H9 (cell line): ENCODE results near the gene GFM1. TPM values are rescaled to one million over a fixed set of nuclear protein-coding genes. Genes with fewer than 3 reads are reported as not detected.

Source experiments
- DNase-seq: peaks from one replicate; pipeline ENCODE4 v3.0.0-alpha.2; 2017
- H2AFZ ChIP-seq: one replicate; pipeline ENCODE4 v1.6.1; 2013; ENCODE audit warnings: mild to moderate bottlenecking, low read length, control low read depth, moderate library complexity
- H2AK5ac ChIP-seq: 2 replicates; pipeline ENCODE4 v1.6.1; 2013; ENCODE audit warnings: low read length, control low read depth, mixed read lengths; ENCODE audit not compliant: insufficient read length
- H2BK120ac ChIP-seq: one replicate; pipeline ENCODE4 v1.6.1; 2013; ENCODE audit warnings: low read depth, mild to moderate bottlenecking, low read length, control low read depth, inconsistent platforms; ENCODE audit not compliant: poor library complexity, severe bottlenecking
- H2BK12ac ChIP-seq: 2 replicates; pipeline ENCODE4 v1.6.1; 2013; ENCODE audit warnings: low read length, control low read depth, mixed read lengths, low read depth; ENCODE audit not compliant: insufficient read length
- H2BK15ac ChIP-seq: 2 replicates; pipeline ENCODE4 v1.6.1; 2013; ENCODE audit warnings: low read depth, low read length, control low read depth
- H2BK20ac ChIP-seq: one replicate; pipeline ENCODE4 v1.6.1; 2013; ENCODE audit warnings: low read depth, mild to moderate bottlenecking, low read length, control low read depth, inconsistent platforms; ENCODE audit not compliant: poor library complexity, severe bottlenecking
- H2BK5ac ChIP-seq: 2 replicates; pipeline ENCODE4 v1.6.1; 2013; ENCODE audit warnings: low read length, control low read depth, mixed read lengths; ENCODE audit not compliant: insufficient read length
- H3K14ac ChIP-seq: 2 replicates; pipeline ENCODE4 v1.6.1; 2013; ENCODE audit warnings: low read length, control low read depth; ENCODE audit not compliant: insufficient read depth
- H3K18ac ChIP-seq: 2 replicates; pipeline ENCODE4 v1.6.1; 2013; ENCODE audit warnings: low read depth, mild to moderate bottlenecking, mixed read lengths, low read length, control low read depth; ENCODE audit not compliant: insufficient read length
- H3K23ac ChIP-seq: 2 replicates; pipeline ENCODE4 v1.6.1; 2013; ENCODE audit warnings: low read length, control low read depth, mixed read lengths, low read depth; ENCODE audit not compliant: insufficient read length
- H3K23me2 ChIP-seq: 2 replicates; pipeline ENCODE4 v1.6.1; 2013; ENCODE audit warnings: low read depth, mild to moderate bottlenecking, mixed read lengths, low read length, control low read depth; ENCODE audit not compliant: insufficient read length, poor library complexity, severe bottlenecking
- H3K27ac ChIP-seq: 2 replicates; pipeline ENCODE4 v1.5.1; 2013; ENCODE audit warnings: low read length, control low read depth, mixed read lengths, low read depth; ENCODE audit not compliant: insufficient read length
- H3K27me3 ChIP-seq: 2 replicates; pipeline ENCODE4 v1.6.1; 2013; ENCODE audit warnings: low read length, control low read depth, inconsistent platforms; ENCODE audit not compliant: insufficient read depth
- H3K4ac ChIP-seq: 2 replicates; pipeline ENCODE4 v1.6.1; 2013; ENCODE audit warnings: low read depth, mild to moderate bottlenecking, control low read depth, inconsistent platforms, low read length, moderate library complexity
- H3K4me1 ChIP-seq: 2 replicates; pipeline ENCODE4 v1.6.1; 2013; ENCODE audit warnings: low read length, control low read depth, inconsistent platforms; ENCODE audit not compliant: insufficient read depth
- H3K4me2 ChIP-seq: 2 replicates; pipeline ENCODE4 v1.6.1; 2013; ENCODE audit warnings: low read length, control low read depth, mixed read lengths; ENCODE audit not compliant: insufficient read length, insufficient read depth
- H3K56ac ChIP-seq: 2 replicates; pipeline ENCODE4 v1.6.1; 2013; ENCODE audit warnings: low read depth, mild to moderate bottlenecking, mixed read lengths, low read length, control low read depth; ENCODE audit not compliant: insufficient read length
- H3K79me1 ChIP-seq: 2 replicates; pipeline ENCODE4 v1.6.1; 2013; ENCODE audit warnings: low read depth, mild to moderate bottlenecking, moderate library complexity, low read length, control low read depth, inconsistent platforms; ENCODE audit not compliant: insufficient read depth, poor library complexity, severe bottlenecking
- H3K79me2 ChIP-seq: 2 replicates; pipeline ENCODE4 v1.6.1; 2013; ENCODE audit warnings: low read length, control low read depth, inconsistent platforms; ENCODE audit not compliant: insufficient read depth
- H3K9ac ChIP-seq: 2 replicates; pipeline ENCODE4 v1.6.1; 2013; ENCODE audit warnings: low read length, control low read depth, mixed read lengths; ENCODE audit not compliant: insufficient read length; ENCODE audit errors: extremely low read depth
- H3K9me3 ChIP-seq: one replicate; pipeline ENCODE4 v1.6.1; 2013; ENCODE audit warnings: low read depth, low read length, inconsistent platforms; ENCODE audit not compliant: control insufficient read depth
- H3T11ph ChIP-seq: one replicate; pipeline ENCODE4 v1.6.1; 2013; ENCODE audit warnings: mild to moderate bottlenecking, low read length, control low read depth, inconsistent platforms
- H4K20me1 ChIP-seq: one replicate; pipeline ENCODE4 v1.6.1; 2013; ENCODE audit not compliant: control insufficient read depth, insufficient read length, insufficient read depth
- H4K5ac ChIP-seq: 2 replicates; pipeline ENCODE4 v1.6.1; 2013; ENCODE audit warnings: low read depth, mild to moderate bottlenecking, mixed read lengths, low read length, control low read depth; ENCODE audit not compliant: insufficient read length
- H4K8ac ChIP-seq: replicated peaks from 2 replicates; pipeline ENCODE4 v1.6.1; 2013; ENCODE audit warnings: low read length, control low read depth, mixed read lengths, low read depth; ENCODE audit not compliant: insufficient read length
- H4K91ac ChIP-seq: 2 replicates; pipeline ENCODE4 v1.6.1; 2013; ENCODE audit warnings: low read depth, mild to moderate bottlenecking, moderate library complexity, mixed read lengths, low read length, control low read depth; ENCODE audit not compliant: insufficient read length
- H3K27ac Mint-ChIP-seq, 3 experiments: 2 replicates in 2 of 3; 3 replicates in 1 of 3; pipeline ENCODE4 v1.8.0; 2020 to 2021; ENCODE audit warnings: mixed read lengths in 3 of 3, mild to moderate bottlenecking in 1 of 3, moderate library complexity in 1 of 3
- H3K27me3 Mint-ChIP-seq: 2 replicates; pipeline ENCODE4 v1.8.0; 2021; ENCODE audit warnings: low read depth, mild to moderate bottlenecking, moderate library complexity, mixed read lengths
- H3K36me3 Mint-ChIP-seq, 3 experiments: 2 replicates in 2 of 3; 3 replicates in 1 of 3; pipeline ENCODE4 v1.8.0; 2020 to 2021; ENCODE audit warnings: low read depth in 3 of 3, mixed read lengths in 3 of 3; ENCODE audit not compliant: insufficient read depth in 1 of 3
- H3K4me1 Mint-ChIP-seq, 2 experiments: 2 replicates each; pipeline ENCODE4 v1.8.0; 2020; ENCODE audit warnings: mixed read lengths in 2 of 2
- H3K4me3 Mint-ChIP-seq, 2 experiments: 2 replicates in 1 of 2; 3 replicates in 1 of 2; pipeline ENCODE4 v1.8.0; 2020 to 2021; ENCODE audit warnings: mild to moderate bottlenecking in 2 of 2, mixed read lengths in 2 of 2, moderate library complexity in 1 of 2
- H3K9me3 Mint-ChIP-seq, 2 experiments: 2 replicates in 1 of 2; 3 replicates in 1 of 2; pipeline ENCODE4 v1.8.0; 2020; ENCODE audit warnings: mild to moderate bottlenecking in 2 of 2, mixed read lengths in 2 of 2, moderate library complexity in 1 of 2
- WGBS: extraction: QIAGEN DNeasy Blood & Tissue Kit; methylation state at CpG from one replicate; pipeline ENCODE4 v1.1.7; 2013; ENCODE audit warnings: missing lambda C conversion rate, low lambda C conversion rate, mixed read lengths; ENCODE audit not compliant: insufficient read length; ENCODE audit errors: extremely low coverage; 5-methylcytosine and 5-hydroxymethylcytosine counted together
- total RNA-seq: library from RNA; stranded (reverse); gene quantifications from 2 replicates; pipeline ENCODE4 v1.2.1, GENCODE V29; 2021
- TF ChIP-seq, protein P1 (sequence below): fragments of 200-600 bp; sonication (generic); conservative IDR thresholded peaks from 3 replicates; pipeline ENCODE4 v1.8.0; 2021; ENCODE audit warnings: antibody characterized with exemption, mild to moderate bottlenecking

The GFM1 gene
- total RNA-seq, 1 experiment from 2014 or later: 47.1 TPM

DNA sequence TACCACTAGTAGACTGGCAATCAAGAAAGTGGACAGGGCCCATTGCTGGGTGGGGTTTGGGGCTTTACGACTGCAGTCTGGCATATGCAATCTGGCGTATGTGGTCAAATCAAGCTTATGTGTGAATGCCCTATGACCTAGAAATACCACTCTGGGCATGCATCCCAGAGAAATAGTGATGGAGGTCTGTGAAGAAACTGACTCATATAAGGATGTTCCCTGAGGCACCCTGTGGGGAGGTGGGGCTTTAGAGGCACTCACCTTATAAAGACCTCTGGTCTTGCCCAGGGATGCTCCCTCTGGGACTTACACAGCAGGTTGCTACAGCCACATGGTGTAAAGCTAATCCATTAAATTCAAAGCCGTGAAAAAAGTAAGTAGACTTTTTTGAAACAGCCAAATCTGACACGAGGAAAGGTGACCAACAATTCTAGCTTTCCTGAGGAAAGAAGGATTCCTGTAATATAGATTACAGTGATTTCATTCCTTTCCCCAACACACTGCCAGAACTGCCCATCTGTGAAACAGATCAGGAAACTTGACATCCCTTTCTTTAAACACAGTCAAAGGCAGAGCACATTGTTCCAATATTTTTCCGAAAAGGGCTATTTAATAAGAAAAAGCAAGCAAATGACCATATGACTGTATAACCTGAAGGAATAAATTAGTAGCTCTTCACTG, 74.3 kb downstream of the GFM1 start:
- no peaks in the 10 kb centered on the region for H3K79me1 ChIP-seq
- H3K18ac ChIP-seq: no peak overlapping the region
- Mint-ChIP-seq H3K9me3 (no peaks in the 10 kb centered on the region), H3K4me1 (peaks cover 0 to 5% of the 10 kb centered on the region in 2 experiments; a peak in 2 of 4 replicates), H3K36me3 (peaks cover 2 to 10% (median 9%) of the 10 kb centered on the region in 3 experiments), H3K4me3 (no peak overlapping the region), H3K27me3 (no peaks in the 10 kb centered on the region), H3K27ac (no peak overlapping the region; a peak in 1 of 7 replicates)
- H3K23ac ChIP-seq: no peak overlapping the region
- H3K14ac ChIP-seq: no peak overlapping the region
- no peak overlapping the region for H4K8ac ChIP-seq
- H4K20me1 ChIP-seq: no peaks in the 10 kb centered on the region
- H4K5ac ChIP-seq: no peak overlapping the region
- H2BK5ac ChIP-seq: no peak overlapping the region
- no peaks in the 10 kb centered on the region for H3K23me2 ChIP-seq
- TF ChIP-seq, protein P1, sequence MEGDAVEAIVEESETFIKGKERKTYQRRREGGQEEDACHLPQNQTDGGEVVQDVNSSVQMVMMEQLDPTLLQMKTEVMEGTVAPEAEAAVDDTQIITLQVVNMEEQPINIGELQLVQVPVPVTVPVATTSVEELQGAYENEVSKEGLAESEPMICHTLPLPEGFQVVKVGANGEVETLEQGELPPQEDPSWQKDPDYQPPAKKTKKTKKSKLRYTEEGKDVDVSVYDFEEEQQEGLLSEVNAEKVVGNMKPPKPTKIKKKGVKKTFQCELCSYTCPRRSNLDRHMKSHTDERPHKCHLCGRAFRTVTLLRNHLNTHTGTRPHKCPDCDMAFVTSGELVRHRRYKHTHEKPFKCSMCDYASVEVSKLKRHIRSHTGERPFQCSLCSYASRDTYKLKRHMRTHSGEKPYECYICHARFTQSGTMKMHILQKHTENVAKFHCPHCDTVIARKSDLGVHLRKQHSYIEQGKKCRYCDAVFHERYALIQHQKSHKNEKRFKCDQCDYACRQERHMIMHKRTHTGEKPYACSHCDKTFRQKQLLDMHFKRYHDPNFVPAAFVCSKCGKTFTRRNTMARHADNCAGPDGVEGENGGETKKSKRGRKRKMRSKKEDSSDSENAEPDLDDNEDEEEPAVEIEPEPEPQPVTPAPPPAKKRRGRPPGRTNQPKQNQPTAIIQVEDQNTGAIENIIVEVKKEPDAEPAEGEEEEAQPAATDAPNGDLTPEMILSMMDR: no peak
- H3K4ac ChIP-seq: no peak overlapping the region
- no peak overlapping the region for H2AK5ac ChIP-seq
- no peak overlapping the region for H2BK12ac ChIP-seq
- no peaks in the 10 kb centered on the region for H3K79me2 ChIP-seq
- H3K9me3 ChIP-seq: no peaks in the 10 kb centered on the region
- H2BK120ac ChIP-seq: no peak overlapping the region
- no peaks in the 10 kb centered on the region for H3K27me3 ChIP-seq
- no peaks in the 10 kb centered on the region for H3K4me1 ChIP-seq
- no peak overlapping the region for H2BK15ac ChIP-seq
- no peak overlapping the region for H3T11ph ChIP-seq
- no peak overlapping the region for H2BK20ac ChIP-seq
- H3K56ac ChIP-seq: no peak overlapping the region
- H2AFZ ChIP-seq: no peak overlapping the region
- H4K91ac ChIP-seq: no peak overlapping the region
- no peak overlapping the region for H3K27ac ChIP-seq
- H3K4me2 ChIP-seq: no peak overlapping the region
- WGBS: no CpG with 5 or more reads among the region's 5 CpGs
- H3K9ac ChIP-seq: no peak overlapping the region
- DNase-seq: no peak
